Nephron progenitor cell (in vitro differentiated cells): ENCODE measurements around the gene TSHZ2.

Experiments used
- DNase-seq: peaks from one replicate; pipeline ENCODE4 v3.0.0; 2021
- H3K27ac Mint-ChIP-seq: 2 replicates; pipeline ENCODE4 v1.8.0; 2021; ENCODE audit warnings: mild to moderate bottlenecking, moderate library complexity, mixed read lengths
- H3K27me3 Mint-ChIP-seq: 2 replicates; pipeline ENCODE4 v1.8.0; 2021; ENCODE audit warnings: mild to moderate bottlenecking, low read depth, mixed read lengths; ENCODE audit not compliant: poor library complexity
- H3K36me3 Mint-ChIP-seq: 2 replicates; pipeline ENCODE4 v1.8.0; 2021; ENCODE audit warnings: low read depth, mixed read lengths
- H3K4me1 Mint-ChIP-seq: 2 replicates; pipeline ENCODE4 v1.8.0; 2021; ENCODE audit warnings: mixed read lengths
- H3K4me3 Mint-ChIP-seq: 2 replicates; pipeline ENCODE4 v1.8.0; 2021; ENCODE audit warnings: mild to moderate bottlenecking, moderate library complexity, mixed read lengths
- H3K9me3 Mint-ChIP-seq: 2 replicates; pipeline ENCODE4 v1.8.0; 2021; ENCODE audit warnings: mild to moderate bottlenecking, moderate library complexity, mixed read lengths
- TF ChIP-seq, protein P1 (sequence below): fragments of 200-600 bp; sonication (generic); IDR thresholded peaks from 2 replicates; pipeline ENCODE4 v1.5.0; 2021; ENCODE audit warnings: antibody characterized with exemption

The TSHZ2 gene

DNA sequence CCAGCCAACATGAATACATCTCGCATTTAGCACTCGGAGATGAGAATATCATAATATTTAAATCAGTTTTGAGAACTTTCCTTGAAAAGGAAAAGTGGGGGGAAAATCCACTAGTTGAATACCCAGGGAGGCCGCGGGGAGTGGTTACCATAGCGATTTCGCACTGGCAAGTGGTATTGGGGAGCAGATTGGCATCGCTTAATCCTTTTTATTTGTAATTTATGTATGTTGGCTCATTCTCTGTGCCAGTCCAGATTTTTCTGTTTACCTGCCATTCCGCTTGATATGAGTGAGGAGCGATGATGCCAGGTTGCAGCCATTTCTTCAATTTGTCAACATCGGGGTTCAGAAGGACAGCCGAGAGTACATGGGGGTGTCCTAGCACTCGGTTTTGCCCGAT, 329.7 kb downstream of the TSHZ2 start:
- Mint-ChIP-seq H3K4me1 (peaks cover 12% of the 10 kb centered on the region), H3K27me3 (no peaks in the 10 kb centered on the region), H3K4me3 (no peak overlapping the region), H3K27ac (no peak overlapping the region), H3K9me3 (no peaks in the 10 kb centered on the region), H3K36me3 (peaks cover 9% of the 10 kb centered on the region)
- TF ChIP-seq, protein P1, sequence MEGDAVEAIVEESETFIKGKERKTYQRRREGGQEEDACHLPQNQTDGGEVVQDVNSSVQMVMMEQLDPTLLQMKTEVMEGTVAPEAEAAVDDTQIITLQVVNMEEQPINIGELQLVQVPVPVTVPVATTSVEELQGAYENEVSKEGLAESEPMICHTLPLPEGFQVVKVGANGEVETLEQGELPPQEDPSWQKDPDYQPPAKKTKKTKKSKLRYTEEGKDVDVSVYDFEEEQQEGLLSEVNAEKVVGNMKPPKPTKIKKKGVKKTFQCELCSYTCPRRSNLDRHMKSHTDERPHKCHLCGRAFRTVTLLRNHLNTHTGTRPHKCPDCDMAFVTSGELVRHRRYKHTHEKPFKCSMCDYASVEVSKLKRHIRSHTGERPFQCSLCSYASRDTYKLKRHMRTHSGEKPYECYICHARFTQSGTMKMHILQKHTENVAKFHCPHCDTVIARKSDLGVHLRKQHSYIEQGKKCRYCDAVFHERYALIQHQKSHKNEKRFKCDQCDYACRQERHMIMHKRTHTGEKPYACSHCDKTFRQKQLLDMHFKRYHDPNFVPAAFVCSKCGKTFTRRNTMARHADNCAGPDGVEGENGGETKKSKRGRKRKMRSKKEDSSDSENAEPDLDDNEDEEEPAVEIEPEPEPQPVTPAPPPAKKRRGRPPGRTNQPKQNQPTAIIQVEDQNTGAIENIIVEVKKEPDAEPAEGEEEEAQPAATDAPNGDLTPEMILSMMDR: no peak
- DNase-seq: no peak

GRCh38 chr20:53302695-53303412, 330.7 kb downstream of the TSHZ2 start:
- Mint-ChIP-seq H3K27me3 (no peaks in the 10 kb centered on the region), H3K9me3 (no peaks in the 10 kb centered on the region), H3K4me3 (no peak overlapping the region), H3K27ac (no peak overlapping the region), H3K36me3 (peaks cover 9% of the 10 kb centered on the region), H3K4me1 (peaks cover 22% of the 10 kb centered on the region)
- no peak for DNase-seq
- TF ChIP-seq, protein P1: no peak

DNA sequence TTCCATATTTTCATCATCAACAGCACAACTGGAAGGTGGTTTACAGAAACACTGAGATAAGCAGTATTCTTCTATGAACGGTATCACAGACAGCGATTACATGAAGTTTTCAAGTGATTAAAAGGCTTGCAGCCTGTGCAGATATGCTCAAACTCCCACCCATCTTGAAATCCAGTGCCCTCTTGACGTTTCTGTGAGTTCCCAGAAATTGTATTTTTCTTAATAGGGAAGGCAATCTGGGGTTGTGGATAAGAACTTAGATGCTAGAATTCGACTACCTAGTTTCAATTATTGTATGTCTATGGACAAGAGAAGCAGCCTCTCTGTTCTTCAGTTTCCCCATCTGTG, 331.2 kb downstream of the TSHZ2 start:
- H3K4me1 Mint-ChIP-seq: peaks cover 22% of the 10 kb centered on the region
- TF ChIP-seq, protein P1: no peak
- H3K27me3 Mint-ChIP-seq: no peaks in the 10 kb centered on the region
- no peak for DNase-seq
- no peak overlapping the region for H3K27ac Mint-ChIP-seq
- no peaks in the 10 kb centered on the region for H3K9me3 Mint-ChIP-seq
- peaks cover 9% of the 10 kb centered on the region for H3K36me3 Mint-ChIP-seq
- no peak overlapping the region for H3K4me3 Mint-ChIP-seq

DNA sequence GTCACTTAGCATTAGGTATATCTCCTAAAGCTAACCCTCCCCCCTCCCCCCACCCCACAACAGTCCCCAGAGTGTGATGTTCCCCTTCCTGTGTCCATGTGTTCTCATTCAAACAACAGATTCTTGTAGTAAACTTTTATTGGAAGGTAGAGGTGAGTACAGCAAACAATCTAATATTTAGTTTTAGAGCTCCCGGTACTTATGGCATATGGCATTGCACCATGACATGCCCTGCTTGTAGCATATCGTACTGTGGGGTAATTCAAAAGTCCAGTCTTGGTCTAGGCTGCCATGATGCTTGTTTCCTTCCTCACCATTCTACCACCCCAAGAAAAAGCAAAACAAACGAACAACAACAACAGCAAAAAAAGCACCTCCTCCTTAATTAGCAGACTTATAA, 332.0 kb downstream of the TSHZ2 start:
- peaks cover 2% of the 10 kb centered on the region for H3K9me3 Mint-ChIP-seq
- no peak for DNase-seq
- H3K4me1 Mint-ChIP-seq: peaks cover 25% of the 10 kb centered on the region
- TF ChIP-seq, protein P1: no peak
- no peak overlapping the region for H3K4me3 Mint-ChIP-seq
- no peaks in the 10 kb centered on the region for H3K27me3 Mint-ChIP-seq
- peaks cover 13% of the 10 kb centered on the region for H3K36me3 Mint-ChIP-seq
- peak overlapping the region; percentile 2 for H3K27ac Mint-ChIP-seq

- no peak overlapping the region for H3K27ac Mint-ChIP-seq
- TF ChIP-seq, protein P1: no peak
- no peak overlapping the region for H3K4me3 Mint-ChIP-seq
- DNase-seq: no peak
- peaks cover 29% of the 10 kb centered on the region for H3K36me3 Mint-ChIP-seq
- peaks cover 11% of the 10 kb centered on the region for H3K9me3 Mint-ChIP-seq
- no peaks in the 10 kb centered on the region for H3K27me3 Mint-ChIP-seq
- peaks cover 21% of the 10 kb centered on the region for H3K4me1 Mint-ChIP-seq
These were observed 334.1 kb downstream of the TSHZ2 start for GRCh38 chr20:53306192-53306805.
